GM21515 (cell line): ENCODE measurements around the gene TPST1.

ENCODE experiments used
- ATAC-seq: cut with Tn5 transposase; IDR thresholded peaks from one replicate; pipeline ENCODE4 v1.9.1; 2021; ENCODE audit not compliant: unreplicated experiment

Gene TPST1

DNA sequence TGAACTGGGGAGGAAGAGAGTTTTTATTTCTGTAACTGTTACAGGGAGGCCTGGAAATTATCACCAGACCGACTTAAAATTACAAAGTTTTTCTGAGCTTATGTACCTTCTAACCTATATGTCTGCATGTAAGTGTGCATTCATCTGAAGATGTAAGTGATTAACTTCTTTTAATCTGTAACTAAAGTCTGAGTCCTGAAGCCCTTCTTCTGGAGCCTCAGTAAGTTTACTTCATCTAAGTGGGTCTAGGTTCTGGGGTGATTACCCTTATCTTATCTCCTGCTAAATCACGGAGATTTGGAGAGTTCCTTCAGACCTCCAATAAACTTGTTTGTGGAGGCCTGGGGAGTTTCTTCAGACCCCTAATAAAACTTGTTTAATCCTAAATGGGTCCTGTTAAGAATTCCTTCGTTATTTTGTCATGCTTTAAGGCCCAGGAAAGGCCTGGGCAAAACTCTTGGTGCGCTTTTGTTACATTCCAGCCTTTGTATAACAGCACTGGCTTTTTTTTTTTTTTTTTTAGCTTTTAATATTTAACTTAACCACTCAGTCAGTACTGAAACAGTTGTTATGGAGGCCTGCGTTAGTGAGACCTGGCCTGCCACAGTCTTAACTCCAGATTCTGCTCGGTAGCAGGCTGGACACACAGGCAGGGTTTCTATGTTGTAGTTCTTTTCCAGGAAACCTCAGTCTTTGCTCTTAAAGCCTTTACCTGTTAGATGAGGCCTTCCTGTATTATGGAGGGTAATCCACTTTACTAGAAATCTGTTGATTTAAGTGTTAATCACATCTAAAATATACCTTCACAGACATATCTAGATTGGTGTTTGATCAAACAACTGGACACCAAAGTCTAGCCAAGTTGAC, 33.0 kb downstream of the TPST1 start:
- ATAC-seq, result no peak

DNA sequence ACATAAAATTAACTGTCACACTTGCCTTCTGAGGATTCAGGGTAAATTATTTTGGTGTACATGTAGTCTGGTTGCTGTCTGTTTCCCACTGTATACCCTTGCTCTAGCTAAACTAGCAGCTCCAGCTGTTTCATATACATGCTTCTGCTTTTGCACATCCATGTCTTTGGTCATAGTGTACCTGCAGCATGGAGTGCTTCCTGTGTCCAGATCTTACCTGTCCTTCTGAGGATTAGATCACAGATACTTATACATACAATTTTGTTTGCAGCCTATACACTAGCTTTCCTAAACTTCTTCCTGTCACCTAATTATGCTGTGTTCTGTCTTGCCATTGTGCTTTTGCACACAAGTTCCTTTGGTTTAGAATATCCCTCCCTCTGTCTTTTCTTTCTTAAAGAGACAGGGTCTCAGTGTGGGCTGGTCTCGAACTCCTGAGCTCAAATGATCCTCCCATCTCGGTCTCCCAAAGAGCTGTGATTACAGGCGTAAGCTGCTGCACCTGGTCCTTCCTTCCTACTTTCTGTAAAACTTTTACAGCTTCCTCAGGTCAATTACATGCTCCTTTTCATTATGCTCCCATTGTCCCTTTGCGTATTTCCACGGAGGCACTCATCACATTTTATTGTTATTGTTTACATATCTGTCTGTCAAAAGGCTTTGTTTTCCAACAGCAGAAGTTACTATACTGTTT, 33.8 kb downstream of the TPST1 start:
- no peak for ATAC-seq

DNA sequence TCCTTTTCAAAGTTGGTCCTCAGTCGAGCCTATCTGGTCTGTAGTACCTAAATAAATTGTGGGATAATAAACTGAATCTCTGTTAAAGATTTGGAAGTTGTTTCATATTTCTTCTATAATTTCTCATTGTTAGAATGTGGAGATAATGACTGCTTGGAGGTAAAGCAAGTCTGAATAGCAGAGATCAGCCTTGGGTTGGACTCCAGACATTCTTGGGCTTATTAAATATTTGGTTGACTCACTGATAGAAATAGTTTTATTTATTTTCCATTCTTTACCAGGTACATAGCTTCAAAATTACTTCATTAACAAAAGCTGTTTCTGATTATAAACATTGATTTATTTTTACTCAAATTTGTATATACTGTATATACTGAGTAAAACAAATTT, 34.3 kb downstream of the TPST1 start:
- ATAC-seq, result no peak

DNA sequence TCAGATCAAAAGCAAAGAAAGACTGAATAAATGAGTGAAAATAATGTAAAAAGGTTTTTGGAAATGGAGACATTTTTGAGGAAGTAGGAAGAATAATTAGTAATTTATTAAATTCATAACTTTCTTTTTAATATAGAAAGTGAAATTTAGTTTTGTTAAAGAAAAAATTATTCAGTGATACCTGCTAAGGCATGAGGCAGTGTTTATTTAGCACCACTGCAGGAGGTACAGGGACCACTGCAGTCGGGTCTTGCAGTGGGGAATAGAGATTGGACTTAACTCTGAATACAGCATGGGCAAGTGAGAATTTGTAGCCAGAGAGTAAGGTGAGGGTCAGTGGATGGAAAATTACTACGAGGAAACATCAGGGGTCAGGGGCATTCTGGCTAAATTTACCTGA, 39.9 kb downstream of the TPST1 start:
- no peak for ATAC-seq

DNA sequence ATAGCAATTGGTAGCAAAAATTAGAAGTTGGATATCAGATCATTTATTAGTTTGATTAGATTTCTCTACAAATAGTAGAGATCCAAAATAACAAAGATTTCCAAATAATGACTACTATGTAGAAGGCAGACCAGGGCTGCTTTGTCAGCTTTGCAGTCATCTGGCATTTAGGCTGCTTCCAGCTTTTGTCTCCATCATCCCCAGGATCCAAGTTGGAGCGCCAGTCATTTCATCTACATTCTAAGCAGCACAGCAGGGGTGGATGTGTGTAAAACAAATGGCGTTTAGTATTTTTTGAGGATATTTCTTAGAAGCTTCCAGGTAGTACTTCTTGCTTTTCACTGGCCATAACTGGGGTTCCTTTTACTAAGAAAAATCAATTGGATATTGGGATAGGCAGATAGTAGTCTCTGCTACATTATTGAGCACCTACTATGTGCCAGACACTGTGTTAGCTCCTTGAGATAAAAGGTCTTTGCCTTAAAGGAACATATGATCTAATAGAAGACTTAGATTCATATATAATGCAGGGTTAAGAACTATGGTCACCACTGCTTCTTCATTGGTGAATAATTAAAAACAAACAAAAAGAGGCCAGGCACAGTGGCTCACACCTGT, 41.5 kb downstream of the TPST1 start:
- no peak for ATAC-seq

DNA sequence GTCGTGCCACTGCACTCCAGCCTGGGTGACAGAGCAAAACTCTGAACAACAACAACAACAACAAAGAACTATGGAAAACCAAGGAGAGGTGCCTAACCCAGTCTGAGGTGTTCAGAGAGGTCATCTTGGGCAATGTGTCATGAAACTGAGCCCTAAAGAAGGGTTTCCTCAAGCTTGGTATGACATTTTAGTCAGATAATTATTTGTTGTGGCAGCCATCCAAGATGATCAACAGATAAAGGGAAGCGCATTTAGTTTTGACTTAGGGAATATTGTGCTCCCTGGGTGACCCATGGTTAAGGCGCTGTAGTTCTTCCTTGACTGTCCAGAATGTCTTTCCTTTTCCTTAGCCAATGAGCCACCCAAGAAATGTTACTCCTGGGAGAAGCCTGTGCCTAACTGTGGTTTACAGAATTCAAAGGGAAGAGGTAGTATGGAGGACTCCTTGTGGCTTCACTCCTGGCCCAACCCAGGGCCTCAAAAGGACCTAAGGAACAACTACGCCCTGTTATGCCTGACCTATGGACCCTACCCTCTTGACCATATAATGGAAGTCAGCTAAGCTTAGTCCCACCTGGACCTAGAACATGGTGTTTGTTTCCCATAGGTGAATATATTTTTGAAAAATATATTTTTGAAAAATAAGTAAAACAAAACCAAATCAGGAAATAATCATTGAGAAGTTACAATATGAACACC, 42.4 kb downstream of the TPST1 start:
- ATAC-seq, result no peak

DNA sequence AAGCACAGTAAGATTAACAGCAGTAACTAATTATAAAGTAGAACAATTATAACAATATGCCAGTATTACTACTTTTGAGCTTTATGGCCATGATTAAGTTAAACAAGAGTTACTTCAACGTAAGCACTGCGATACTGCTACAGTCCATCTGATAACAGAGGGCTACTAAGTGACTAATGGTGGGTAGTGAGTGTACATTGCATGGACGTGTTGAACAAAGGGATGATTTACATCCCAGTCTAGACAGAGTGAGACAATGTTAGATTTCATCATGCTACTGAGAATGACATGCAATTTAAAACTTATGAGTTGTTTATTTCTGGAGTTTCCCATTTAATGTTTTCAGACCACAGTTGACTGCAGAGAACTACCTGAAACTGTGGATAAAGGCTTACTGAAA, 45.6 kb downstream of the TPST1 start:
- no peak for ATAC-seq

DNA sequence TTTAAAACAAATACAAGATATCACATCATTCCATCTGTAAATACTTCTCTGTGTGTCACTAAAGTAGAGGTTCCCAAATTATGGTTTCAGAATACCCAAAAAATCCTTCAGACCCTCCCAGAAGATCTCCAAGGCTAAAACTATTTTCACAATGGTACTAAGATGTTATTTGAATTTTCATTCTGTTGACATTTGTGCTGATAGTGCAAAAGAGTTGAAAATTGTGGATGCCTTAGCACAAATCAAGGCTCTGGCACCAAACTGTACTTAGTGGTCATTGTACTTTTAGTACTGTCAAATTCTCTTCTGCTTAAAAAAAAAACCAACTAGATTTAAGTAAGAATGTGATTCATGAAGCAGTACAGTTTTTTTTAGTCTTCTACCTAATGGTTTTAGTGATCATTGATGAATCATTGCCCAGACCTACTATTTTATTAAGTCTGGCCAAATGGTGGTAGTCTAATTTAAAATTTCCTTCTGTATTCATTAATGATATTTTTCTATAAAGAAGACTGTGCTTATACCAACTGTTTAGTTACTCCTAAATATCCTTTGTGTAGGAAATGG, 50.5 kb downstream of the TPST1 start:
- ATAC-seq, result no peak

DNA sequence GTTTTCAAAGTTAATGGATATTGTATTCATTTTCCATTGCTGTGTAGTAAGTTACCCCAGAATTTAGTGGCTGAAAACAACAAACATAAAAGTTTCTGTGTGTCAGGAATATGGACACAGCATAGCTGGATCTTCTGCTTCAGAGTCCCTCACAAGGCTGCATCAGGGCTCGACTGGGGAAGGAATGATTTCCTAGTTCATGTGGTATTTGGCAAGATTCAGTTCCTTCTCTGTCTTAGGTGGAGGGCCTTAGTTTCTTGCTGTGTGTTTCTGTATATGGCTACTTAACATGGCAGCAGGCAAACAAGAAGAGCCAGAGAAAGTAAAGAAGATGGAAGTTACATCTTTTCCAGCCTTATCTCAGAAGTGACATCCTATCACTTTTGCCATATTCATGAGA, 51.1 kb downstream of the TPST1 start:
- ATAC-seq, result no peak

DNA sequence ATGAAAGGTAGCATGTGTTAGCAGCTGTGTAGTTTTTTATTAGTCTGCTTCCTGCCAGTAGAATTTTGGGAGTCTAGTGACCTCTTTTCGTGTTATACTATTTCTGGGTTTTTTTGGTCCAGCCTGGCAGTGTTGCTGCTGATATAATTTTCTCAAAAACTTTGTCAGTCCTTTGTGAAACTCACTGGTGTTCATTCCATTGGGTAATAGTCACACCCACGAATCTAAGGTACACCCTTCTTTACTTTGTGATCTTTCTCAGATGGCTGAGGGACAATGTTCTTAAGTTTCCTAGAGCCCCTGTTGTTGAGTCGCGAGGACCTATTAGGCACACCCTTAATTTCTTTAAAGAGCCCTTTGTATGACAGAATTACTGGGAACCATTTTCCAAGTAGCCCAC, 52.3 kb downstream of the TPST1 start:
- no peak for ATAC-seq

DNA sequence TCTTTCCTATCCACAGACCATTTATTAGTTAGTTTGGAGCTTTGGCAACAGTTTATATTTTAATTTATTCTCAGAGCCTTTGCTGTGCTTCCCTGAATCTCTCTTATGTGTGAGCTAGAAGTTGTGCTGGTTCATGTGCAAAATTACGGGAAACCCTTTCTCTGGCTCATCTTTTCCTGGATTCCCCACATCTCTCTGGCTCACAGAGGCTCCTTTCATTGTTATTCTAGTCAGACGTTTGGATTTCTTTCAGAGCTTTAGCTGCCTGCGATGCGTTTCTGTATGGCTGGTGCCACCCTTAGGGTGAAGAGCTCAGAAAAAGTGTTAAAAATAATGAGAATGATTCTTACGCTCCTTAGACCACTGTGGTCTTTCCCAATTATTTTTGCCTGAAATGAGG, 53.3 kb downstream of the TPST1 start:
- no peak for ATAC-seq

DNA sequence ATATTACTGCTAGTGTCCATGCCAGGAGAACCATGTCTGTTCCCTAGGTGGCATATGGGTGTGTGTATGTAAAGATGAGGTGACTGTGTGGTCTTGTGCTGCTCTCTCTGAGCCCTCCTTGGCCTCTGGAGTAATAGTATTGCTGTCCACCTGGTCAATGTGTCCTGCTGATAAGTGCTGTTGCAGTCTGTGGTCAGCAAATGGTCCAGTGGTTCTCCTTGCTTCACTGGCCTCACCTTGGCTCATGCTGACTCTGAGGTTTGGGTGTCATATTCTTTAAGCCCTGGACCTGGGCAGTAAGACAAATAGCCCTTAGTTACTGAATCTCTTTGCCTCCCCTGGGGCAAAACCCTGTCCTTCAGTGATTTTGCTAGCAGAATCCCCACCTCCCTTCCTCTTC, 56.8 kb downstream of the TPST1 start:
- ATAC-seq, result no peak

DNA sequence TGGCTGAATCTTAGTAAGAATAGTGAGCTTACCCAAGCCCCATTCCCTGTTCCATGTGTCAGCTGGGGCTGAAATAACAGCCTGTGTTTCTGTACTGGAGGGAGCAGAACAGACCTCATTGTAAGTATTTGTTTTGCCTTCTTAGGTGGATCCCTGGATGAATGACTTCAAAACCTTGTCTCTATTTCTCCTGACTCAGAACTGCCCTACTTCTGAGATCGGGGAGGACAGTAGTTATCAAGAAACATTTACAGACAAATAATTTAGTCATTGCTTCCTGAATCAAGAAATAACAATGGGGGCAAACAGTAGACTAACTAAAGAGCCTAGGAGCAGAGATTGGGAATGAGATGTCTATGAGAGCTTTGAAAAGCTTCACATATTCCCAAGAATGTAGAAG, 58.8 kb downstream of the TPST1 start:
- no peak for ATAC-seq

DNA sequence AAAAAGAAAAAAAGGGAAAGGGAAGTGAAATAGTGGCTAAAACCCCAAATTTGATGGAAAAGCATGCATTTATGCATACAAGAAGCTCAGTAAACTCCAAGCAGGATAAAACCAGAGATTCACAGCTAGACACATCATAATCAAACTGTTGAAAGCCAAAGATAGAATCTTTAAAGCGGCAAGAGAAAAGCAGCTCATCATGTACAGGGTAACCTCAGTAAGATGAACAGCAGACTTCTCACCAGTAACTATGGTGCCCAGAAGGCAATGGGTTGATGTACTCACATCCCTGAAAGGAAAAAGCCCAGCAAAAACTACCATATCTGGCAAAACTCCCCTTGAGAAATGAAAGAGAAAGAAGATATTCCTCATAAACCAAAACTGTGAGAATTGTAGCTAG, 60.4 kb downstream of the TPST1 start:
- no peak for ATAC-seq

DNA sequence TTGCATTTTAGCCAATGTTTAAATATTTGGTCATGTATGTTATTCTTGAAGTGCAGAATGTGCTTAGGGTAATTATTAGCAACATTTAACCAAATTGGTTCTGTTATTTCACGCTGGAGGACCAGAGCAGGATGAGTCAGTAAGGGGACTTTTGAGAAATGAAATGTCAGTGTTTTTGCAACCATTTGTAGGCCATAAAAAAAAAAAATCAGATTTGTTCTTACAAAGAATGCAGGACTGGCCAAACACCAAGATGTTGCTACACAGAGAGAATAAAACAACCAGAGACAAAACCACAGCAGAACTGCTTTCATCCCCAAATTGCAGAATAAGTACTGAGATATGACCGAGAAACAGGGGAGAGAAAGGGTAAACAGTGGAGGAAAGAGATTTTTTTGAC, 62.1 kb downstream of the TPST1 start:
- ATAC-seq, result no peak

DNA sequence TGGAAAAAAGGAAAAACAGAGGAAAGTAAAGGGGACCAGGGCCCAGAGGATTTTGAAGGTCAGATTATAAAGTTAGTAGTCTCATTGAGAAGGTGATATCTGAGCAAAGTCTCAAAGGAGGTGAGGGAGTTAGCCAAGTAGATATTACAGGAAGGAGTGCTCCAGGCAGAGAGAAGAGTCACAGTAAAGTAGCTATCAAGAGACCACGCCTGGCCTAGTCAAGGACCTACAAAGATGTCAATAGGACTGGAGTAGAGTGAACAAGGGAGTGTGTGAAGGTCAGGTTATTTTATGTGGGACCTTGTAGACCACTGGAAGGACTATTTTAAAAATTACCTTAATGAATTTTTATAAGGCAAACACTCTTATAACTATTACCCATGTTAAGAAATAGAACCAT, 64.8 kb downstream of the TPST1 start:
- no peak for ATAC-seq

DNA sequence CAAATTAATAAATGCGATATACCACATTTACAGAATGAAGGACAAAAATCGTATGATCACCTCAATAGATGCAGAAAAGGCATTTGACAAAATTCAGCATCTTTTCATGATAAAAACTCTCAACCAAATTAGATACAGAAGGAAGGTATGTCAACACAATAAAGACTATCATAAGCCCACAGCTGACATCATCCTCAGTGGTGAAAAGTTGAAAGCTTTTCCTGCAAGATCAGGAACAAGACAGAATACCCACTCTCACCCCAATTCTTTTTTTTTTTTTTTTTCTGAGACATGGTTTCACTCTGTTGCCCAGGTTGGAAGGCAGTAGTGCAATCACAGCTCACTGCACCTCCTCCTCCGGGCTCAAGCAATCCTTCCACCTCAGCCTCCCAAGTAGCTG, 67.2 kb downstream of the TPST1 start:
- ATAC-seq, result no peak

DNA sequence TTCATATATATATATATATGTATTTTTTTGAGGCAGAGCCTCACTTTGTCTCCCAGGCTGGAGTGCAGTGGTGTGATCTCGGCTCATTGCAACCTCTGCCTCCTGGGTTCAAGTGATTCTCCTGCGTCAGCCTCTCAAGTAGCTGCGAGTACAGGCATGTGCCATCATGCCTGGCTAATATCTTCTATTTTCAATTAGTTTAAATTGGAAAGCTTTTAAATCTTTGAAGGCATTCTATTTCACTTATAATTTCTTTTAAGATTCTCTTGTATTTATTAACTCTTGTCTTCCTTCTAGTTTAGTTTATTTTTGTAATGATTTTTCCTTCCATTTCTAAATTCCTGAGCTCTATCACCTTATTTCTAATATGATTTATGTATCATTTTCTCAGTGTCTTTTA, 71.2 kb downstream of the TPST1 start:
- no peak for ATAC-seq

DNA sequence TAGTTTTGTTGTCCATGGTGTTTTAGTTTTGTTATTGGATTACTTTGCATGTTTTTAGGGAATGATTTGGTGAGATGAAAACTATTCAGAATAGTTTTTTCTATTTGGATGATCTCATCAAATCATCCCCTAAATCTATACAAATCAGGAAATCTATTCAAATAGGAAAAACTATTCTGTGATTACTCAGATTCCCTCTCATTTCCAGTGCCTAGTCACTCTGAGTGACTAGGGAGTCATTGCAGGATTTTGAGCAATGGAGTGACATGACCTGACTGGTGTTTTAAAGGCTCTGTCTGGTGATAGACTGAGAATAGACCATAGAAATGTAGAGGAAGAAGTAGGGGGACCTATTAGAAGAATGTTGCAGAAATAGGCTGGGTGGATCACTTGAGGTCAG, 72.4 kb downstream of the TPST1 start:
- ATAC-seq, result no peak

DNA sequence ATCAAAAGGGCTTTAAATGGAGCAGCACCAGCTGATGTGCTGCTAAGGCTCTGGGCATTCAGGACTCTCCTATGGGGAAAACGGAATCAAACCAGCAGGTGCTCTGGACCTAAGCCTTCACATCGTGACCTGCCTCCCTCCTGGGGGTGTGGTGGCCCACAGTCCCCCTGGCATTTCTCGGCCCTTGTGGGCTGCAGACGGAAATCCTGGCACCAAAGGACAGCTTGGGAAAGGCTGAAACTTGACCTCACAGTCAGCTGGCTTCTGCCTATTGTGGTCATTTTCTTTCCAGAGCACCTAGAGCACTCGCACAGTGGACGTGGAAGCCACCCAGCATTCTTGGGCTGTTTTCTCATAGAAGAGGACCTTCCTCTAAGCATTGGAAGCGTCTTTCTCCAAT, 74.8 kb downstream of the TPST1 start:
- ATAC-seq, result no peak
